Activated CD4-positive, alpha-beta T cell treated with anti-CD3 and anti-CD28 coated beads, Interleukin-2, Interleukin-6, amounts not matched to agents 100 ng/mL and 50 ng/mL, durations not matched to agents 16 hours and 8 hours (primary cell): ENCODE data around the gene NRG4.
"Not testable (repeated sequence)": the region's sequence is repeated elsewhere in the genome, so short reads cannot be mapped to it uniquely, and the experiment has no call there.

Experiments used
- DNase-seq: peaks from one replicate; pipeline ENCODE4 v3.0.0-alpha.2; 2020

The NRG4 gene

GRCh38 chr15:75992897-75993296 lies 19.3 kb downstream of the NRG4 start:
- DNase-seq = no peak

DNA sequence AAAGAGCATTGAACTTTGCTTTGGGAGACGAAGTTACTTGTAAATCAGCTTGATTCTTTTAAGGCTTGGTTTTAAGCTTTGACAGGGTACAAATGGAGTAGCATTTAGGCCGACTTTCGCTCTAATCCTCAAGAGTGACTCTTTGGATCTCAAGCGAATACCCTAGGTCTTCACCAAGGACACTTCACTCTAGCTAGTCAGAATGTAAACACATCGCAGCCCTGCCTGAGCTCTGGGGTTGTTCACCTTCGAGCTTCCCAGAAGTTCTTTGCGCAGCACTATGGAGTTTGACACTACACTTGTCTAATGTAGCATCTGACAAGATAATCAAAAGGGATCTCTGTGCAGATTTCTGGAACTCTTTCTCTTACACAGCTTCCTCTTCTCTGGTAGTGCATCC lies 22.3 kb downstream of the NRG4 start:
- DNase-seq = no peak

GRCh38 chr15:75989045-75989444 lies 23.2 kb downstream of the NRG4 start:
- no peak for DNase-seq

DNA sequence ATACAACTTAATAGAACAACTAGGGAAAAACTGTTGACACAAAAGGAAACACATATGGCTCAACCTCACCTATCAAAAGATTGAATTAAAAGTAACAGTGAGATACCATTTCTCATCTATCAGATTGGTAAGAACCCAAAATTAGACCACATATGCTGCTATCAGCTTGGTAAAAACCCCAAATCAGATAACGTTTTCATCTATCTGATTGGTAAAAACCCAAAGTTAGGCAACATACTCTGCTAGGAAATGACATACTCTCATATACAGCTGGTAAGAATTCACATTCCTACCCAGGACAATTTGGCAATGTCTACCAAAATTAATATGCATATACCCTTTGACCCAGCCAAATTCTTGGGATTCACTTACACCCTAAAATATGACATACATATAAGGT lies 26.3 kb downstream of the NRG4 start:
- no peak for DNase-seq

DNA sequence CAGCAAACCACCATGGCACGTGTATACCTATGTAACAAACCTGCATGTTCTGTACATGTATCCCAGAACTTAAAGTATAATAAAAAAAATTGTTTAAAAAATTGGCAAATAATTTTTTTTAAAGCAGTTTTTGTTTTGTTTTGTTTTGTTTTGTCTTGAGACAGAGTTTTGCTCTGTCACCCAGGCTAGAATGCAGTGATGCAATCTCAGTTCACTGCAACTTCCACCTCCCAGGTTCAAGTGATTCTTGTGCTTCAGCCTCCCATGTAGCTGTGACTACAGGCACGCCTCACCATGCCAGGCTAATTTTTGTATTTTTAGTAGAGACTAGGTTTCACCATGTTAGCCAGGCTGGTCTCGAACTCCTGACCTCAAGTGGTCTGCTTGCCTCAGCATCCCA lies 27.5 kb downstream of the NRG4 start:
- DNase-seq = not testable (repeated sequence)

- no peak for DNase-seq
Observed at GRCh38 chr15:75982468-75982867, 29.8 kb downstream of the NRG4 start.

DNA sequence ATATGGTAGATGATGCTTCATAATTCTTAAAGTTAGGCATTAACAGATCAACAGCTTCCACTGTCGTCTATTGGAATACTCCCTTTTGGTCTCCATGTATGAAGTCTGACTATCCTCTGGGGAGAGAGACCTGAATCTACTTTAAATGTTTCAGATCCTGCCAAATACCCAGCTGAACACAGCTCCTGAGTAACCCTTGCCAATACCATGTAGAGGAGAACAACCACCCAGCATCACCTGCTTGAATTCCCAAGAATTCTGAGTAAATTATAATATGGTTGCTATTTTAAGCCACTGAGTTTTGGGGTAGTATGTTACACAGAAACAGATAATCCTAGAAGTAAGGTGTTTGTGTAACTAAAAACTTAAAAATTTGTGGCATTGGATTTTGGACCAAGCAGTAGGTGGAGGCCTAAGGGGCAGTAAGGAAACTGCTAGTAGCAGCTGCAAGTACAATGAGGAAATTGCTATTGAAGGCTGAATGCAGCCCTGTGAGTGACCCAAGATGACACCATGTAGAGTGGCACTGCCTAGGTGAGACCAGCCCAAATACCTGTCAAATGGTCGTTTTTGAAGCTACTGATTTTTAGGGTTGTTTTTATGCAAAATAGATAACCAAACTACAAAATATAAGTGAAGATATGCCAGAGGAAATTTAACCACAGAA lies 30.9 kb downstream of the NRG4 start:
- DNase-seq = no peak

DNA sequence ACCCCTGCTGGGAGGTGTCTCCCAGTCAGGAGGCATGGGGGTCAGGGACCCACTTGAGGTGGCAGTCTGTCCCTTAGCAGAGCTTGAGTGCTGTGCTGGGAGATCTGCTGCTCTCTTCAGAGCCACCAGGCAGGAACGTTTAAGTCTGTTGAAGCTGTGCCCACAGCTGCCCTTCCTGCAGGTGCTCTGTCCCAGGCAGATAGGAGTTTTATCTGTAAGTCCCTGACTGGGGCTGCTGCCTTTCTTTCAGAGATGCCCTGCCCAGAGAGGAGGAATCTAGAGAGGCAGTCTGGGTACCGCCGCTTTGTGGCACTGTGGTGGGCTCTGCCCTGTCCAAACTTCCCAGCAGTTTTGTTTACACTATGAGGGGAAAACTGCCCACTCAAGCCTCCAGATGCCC lies 35.5 kb downstream of the NRG4 start:
- not testable (repeated sequence) for DNase-seq

DNA sequence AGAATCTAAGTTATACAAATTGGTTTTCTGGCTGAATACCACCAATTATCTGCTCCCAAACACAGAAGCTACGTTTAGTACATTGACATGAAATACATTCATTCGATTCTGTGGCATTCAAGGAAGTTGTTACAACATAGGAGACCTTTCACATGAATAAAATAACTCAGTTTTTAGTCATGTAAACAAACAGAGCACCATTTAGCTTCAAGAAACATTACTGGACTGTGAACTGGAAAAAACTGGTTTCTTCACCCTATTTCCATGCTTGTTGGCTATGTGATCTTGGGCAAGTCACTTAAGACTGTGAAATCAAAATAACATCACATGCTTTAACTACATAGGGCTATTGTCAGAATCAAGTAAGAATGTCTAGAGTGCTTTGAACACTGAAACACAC lies 46.2 kb downstream of the NRG4 start:
- DNase-seq = no peak

DNA sequence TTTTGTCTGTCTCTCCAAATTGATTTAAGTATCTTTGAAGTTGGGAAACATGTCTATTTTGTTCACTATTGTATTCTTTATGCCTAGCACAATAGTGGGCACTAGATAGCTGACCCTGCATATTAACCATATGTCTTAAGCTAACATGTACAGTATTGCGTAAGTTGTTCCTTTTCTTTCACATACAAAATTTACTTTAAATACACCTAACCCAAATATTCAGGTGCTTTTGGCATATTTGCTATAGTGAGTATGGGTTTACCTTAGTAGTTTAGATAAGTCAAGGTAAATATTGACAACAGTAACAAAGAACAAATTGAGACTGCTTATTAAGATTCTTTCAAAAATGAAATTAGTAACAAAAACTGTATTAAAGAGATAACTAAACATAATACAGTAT lies 50.9 kb downstream of the NRG4 start:
- no peak for DNase-seq

DNA sequence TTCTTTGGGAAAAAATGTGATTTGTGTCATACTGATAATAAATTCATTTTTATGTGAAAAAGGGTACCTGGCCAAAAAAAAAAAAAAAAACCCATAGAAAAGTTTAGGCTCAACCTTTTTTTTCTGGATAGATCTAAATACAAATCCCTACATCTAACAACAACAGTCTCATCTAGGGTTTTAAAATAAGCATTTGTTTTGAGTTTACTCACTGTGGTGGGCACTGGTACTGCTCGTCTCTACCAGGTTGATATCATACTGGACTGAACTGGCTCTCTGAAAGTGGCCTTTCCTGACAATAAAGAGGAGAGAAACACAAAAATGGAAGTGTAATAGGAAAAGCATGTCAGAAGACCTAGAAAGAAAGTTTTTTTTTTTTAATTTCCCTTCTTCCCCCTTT lies 56.5 kb downstream of the NRG4 start:
- DNase-seq = no peak

GRCh38 chr15:75952525-75952924 lies 59.7 kb downstream of the NRG4 start:
- peak; percentile 27 for DNase-seq

DNA sequence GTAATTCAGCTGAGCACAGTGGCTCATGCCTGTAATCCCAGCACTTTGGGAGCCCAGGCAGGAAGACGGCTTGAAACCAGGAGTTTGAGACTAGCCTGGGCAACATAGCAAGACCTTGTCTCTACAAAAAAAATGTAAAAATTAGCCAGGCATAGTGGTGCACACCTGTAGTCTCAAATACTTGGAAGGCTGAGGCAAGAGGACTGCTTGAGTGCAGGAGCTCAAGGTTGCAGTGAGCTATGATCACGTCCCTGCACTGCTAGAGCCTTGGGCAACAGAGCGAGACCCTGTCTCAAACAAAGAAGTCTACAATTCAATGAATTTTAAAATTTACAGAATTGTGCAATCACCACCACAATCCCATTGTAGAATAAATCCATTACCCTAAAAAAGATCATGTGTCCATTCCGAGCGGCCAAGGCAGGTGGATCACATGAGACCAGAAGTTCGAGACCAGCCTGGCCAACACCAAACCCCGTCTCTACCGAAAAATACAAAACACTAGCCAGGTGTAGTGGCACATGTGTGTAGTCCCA lies 63.4 kb downstream of the NRG4 start:
- DNase-seq = no peak

- no peak for DNase-seq
Observed at GRCh38 chr15:75947092-75947491, 65.1 kb downstream of the NRG4 start.

- DNase-seq = no peak
Observed at GRCh38 chr15:75945953-75946352, 66.3 kb downstream of the NRG4 start.

DNA sequence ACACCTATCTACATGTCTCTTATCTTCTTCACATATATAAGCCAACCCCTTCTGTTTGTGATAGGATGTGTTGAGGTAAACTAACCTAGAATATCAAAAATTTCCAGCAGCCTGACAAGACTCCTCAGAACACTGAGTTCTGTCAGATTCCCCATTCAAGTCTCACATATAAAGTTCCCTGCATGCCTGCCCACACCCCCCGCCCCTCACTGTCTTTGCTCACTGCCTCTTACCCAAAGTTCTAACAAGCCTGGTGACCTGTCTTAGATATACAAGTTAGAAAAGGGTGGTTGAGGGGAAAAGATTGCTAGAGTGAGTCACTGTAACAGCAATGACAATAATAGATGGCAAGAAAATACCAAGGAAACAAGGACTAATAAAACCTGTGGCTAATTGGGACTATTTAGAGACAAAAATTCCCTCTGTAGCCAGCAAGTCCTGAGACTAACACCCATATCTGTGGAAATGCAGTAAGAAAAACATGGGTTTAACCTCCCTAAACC lies 68.5 kb downstream of the NRG4 start:
- no peak for DNase-seq

GRCh38 chr15:75943246-75943645 lies 69.0 kb downstream of the NRG4 start:
- DNase-seq = no peak

GRCh38 chr15:75942464-75942863 lies 69.8 kb downstream of the NRG4 start:
- no peak for DNase-seq

GRCh38 chr15:75930866-75931265 lies 81.4 kb downstream of the NRG4 start:
- no peak for DNase-seq

DNA sequence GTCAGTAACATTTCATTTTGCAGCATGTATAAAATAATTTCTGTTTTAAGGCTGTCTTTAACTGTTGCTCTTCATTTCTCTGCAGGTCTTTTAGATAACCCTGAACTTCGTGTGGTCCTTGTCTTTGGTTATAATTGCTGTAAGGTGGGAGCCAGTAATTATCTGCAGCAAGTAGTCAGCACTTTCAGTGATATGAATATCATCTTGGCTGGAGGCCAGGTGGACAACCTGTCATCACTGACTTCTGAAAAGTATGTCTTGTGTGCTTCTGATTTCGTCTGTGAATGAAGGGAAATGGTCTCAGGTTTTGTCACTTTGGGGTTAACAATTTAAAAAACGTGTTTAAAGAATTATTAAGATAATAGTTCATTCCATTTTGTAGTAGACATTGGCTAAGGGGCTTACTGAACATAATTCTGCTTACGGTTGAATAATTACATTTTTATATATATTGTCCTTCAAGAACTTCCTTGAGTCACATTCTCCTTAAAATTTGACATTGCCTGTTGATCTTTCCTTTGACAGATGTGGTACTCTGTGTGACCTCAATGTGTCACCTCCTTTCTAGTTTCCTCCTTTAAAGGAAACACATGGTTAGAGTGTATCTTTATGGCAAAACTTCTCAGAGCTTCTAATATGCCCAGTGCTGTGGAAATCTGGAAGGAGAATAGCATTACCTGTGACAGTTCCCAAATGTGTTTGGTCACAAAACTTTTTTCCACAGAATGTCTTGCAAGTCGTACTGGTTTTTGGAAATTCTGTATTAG lies 82.2 kb downstream of the NRG4 start:
- no peak for DNase-seq

DNA sequence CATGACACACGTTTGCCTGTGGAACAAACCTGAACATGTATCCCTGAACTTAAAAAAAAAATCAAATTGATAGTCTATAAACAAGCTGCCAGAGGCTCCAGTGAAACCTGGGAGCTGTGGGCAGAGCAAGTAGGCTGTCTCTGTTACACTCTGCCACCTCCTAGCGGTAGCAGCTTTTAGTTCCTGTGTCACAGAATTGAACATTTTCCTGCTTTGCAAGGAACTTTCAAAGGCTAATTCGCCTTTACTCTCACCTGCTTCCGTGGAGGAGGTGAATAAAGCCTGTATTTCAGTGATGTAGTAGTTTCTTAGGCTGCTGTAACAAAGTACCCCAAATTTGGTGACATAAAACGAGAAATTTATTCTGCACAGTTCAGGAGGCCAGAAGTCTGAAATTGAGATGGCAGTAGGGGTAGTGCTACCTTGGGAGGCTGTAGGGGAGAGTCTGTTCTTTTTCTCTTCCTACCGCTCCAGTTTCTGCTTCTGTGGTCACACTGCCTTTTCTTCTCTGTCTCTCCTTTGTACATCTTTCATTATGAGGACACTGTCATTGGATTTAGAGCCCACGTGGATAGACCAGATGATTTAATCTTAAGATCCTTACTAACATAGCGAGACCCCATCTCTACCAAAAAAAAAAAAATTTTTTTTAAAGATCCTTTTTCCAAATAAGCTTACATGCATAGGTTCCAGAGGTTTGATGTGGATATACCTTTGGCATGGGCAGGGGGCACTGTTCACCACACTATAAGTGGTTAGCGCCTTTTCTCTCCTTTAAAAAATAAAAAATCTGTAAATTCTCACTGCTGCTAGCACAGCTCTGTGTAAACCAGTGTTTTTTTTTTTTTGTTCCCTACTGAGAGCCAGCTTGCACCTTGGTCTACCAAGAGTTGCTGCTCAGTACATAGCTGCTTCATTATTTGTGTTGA lies 83.3 kb downstream of the NRG4 start:
- DNase-seq = no peak

GRCh38 chr15:75927601-75928000 lies 84.6 kb downstream of the NRG4 start:
- no peak for DNase-seq

DNA sequence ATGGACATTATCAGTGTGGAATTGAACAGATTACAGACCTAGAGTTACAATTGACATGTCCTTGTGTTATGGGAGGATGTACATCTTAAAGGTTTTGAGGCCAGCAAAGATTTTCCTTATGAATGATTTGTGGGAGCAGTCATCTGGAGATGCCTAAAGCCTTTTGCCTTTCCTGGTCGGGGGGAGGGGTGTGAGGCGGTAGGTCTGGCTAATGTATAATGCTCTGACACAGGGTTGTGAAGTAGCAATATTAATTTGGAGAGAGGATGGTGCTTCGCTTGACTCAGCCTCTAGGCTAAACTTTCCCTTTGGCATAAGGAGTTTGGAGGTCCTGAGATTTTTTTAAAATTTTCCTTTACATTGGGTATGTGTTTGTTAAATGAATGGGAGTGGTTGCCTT lies 85.3 kb downstream of the NRG4 start:
- no peak for DNase-seq
